ENCODE results near the gene RCAN3. TPM values are rescaled to one million over a fixed set of nuclear protein-coding genes. Genes with fewer than 3 reads are reported as not detected.

The RCAN3 gene
- total RNA-seq, 1 experiment from 2014 or later = 21.9 TPM

- no TSS peak for BruUV-seq (replicated peaks)
Observed at GRCh38 chr1:24560361-24560760, 57.7 kb downstream of the RCAN3 start.

GRCh38 chr1:24562625-24563024, 60.0 kb downstream of the RCAN3 start:
- H3K9me2 ChIP-seq (ENCODE audit: insufficient read depth) = no peaks in the 10 kb centered on the region
- CTCF ChIA-PET = interaction anchor here (0.7 kb wide), 3 partner anchors 35 to 359 kb away, joined by 3 to 9 read pairs (median 7); no protein-coding TSS in a partner anchor
- no peaks in the 10 kb centered on the region for H3K9me3 ChIP-seq (ENCODE audit: insufficient read depth, low read depth)
- no peaks in the 10 kb centered on the region for H3K27me3 ChIP-seq (ENCODE audit: insufficient read depth, low read depth)
- H3K4me3 ChIP-seq = no peak overlapping the region
- H4K20me1 ChIP-seq (ENCODE audit: insufficient read depth) = no peaks in the 10 kb centered on the region
- POLR2A ChIA-PET (ENCODE audit: unreplicated experiment) = interaction anchor here (0.6 to 0.7 kb wide), 2 partner anchors 108 to 147 kb away, joined by 4 to 7 read pairs; partner anchors contain the start of gene NIPAL3
- intact Hi-C loops (cut with micrococcal nuclease; ENCODE audit: unreplicated experiment) = loop anchor here (10.0 kb wide), 1 partner anchor 148 kb away; the partner anchor contains the start of genes NIPAL3 and STPG1
- TF ChIP-seq EZH2 (IDR thresholded peaks at IDR 0.05; ENCODE audit: low read depth) = no peak
- no peak for TF ChIP-seq CTCF (conservative IDR thresholded peaks at IDR 0.05)
- no peaks in the 10 kb centered on the region for H3K79me2 ChIP-seq (ENCODE audit: low read depth)
- peak; percentile 39 to 70 for DNase-seq
- no peak overlapping the region for H2AFZ ChIP-seq
- no TSS peak for BruUV-seq (replicated peaks)
- H3K4me2 ChIP-seq = peak overlapping the region; percentile 49
- no peaks in the 10 kb centered on the region for H3K36me3 ChIP-seq (ENCODE audit: low read depth)
- peaks cover 29% of the 10 kb centered on the region; the same call in 1 of the 2 replicates for H3F3A ChIP-seq (ENCODE audit: insufficient read depth, low read depth)
- peaks cover 30% of the 10 kb centered on the region for H3K4me1 ChIP-seq (replicated peaks; ENCODE audit: insufficient read depth)
- no peak overlapping the region for H3K27ac ChIP-seq

More at GRCh38 chr1:24560361-24560760, 57.7 kb downstream of the RCAN3 start:
- intact Hi-C loops (cut with micrococcal nuclease; ENCODE audit: unreplicated experiment) = loop anchor here (10.0 kb wide), 1 partner anchor 146 kb away; the partner anchor contains the start of genes NIPAL3 and STPG1
- Histone ChIP-seq H3K4me1 (replicated peaks; ENCODE audit: insufficient read depth) (peaks cover 21% of the 10 kb centered on the region), H3F3A (ENCODE audit: insufficient read depth, low read depth) (peaks cover 29% of the 10 kb centered on the region; the same call in 1 of the 2 replicates), H3K4me3 (no peak overlapping the region), H2AFZ (no peak overlapping the region), H3K79me2 (ENCODE audit: low read depth) (no peaks in the 10 kb centered on the region), H4K20me1 (ENCODE audit: insufficient read depth) (no peaks in the 10 kb centered on the region), H3K9me3 (ENCODE audit: insufficient read depth, low read depth) (no peaks in the 10 kb centered on the region), H3K4me2 (no peak overlapping the region), H3K36me3 (ENCODE audit: low read depth) (no peaks in the 10 kb centered on the region), H3K27ac (no peak overlapping the region), H3K9me2 (ENCODE audit: insufficient read depth) (no peaks in the 10 kb centered on the region), H3K27me3 (ENCODE audit: insufficient read depth, low read depth) (peaks cover 3% of the 10 kb centered on the region)
- CTCF ChIA-PET = no interaction called here
- POLR2A ChIA-PET (ENCODE audit: unreplicated experiment) = no interaction called here
- no peak for DNase-seq
- TF ChIP-seq CTCF (conservative IDR thresholded peaks at IDR 0.05) (no peak), EZH2 (IDR thresholded peaks at IDR 0.05; ENCODE audit: low read depth) (no peak)

GRCh38 chr1:24564695-24565094, 62.1 kb downstream of the RCAN3 start:
- H2AFZ ChIP-seq = no peak overlapping the region
- H4K20me1 ChIP-seq (ENCODE audit: insufficient read depth) = no peaks in the 10 kb centered on the region
- ChIA-PET CTCF (no interaction called here), POLR2A (ENCODE audit: unreplicated experiment) (no interaction called here)
- peaks cover 15% of the 10 kb centered on the region; the same call in 1 of the 2 replicates for H3F3A ChIP-seq (ENCODE audit: insufficient read depth, low read depth)
- TF ChIP-seq CTCF (conservative IDR thresholded peaks at IDR 0.05) = no peak
- TF ChIP-seq EZH2 (IDR thresholded peaks at IDR 0.05; ENCODE audit: low read depth) = no peak
- DNase-seq = no peak
- H3K4me3 ChIP-seq = no peak overlapping the region
- H3K9me2 ChIP-seq (ENCODE audit: insufficient read depth) = no peaks in the 10 kb centered on the region
- H3K79me2 ChIP-seq (ENCODE audit: low read depth) = no peaks in the 10 kb centered on the region
- no peak overlapping the region for H3K4me2 ChIP-seq
- H3K27me3 ChIP-seq (ENCODE audit: insufficient read depth, low read depth) = no peaks in the 10 kb centered on the region
- BruUV-seq (replicated peaks) = no TSS peak
- no peaks in the 10 kb centered on the region for H3K36me3 ChIP-seq (ENCODE audit: low read depth)
- H3K27ac ChIP-seq = no peak overlapping the region
- no peaks in the 10 kb centered on the region for H3K9me3 ChIP-seq (ENCODE audit: insufficient read depth, low read depth)
- intact Hi-C loops (cut with micrococcal nuclease; ENCODE audit: unreplicated experiment) = loop anchor here (10.0 kb wide), 1 partner anchor 150 kb away; the partner anchor contains the start of genes NIPAL3 and STPG1
- H3K4me1 ChIP-seq (replicated peaks; ENCODE audit: insufficient read depth) = peaks cover 31% of the 10 kb centered on the region
